HCT116 (cell line): ENCODE results near the gene CD34. TPM values are rescaled to one million over a fixed set of nuclear protein-coding genes. Genes with fewer than 3 reads are reported as not detected.

Experiments
- ATAC-seq: fragments of 200-7000 bp; cut with Tn5 transposase; 2 replicates; pipeline ENCODE4 v1.9.1; 2020; ENCODE audit warnings: mild to moderate bottlenecking, moderate library complexity
- BruUV-seq: library from RNA; stranded (reverse); fragments of 400-500 nt; replicated peaks from 2 replicates; lab custom pipeline; 2021; lab: Mats Ljungman, UMichigan
- CTCF ChIA-PET: fragments of 300-600 bp; sonication (Branson Sonifier 250); formaldehyde crosslinking; loops from one replicate; lab custom pipeline; 2021; ENCODE audit warnings: antibody characterized with exemption; lab: Charles Lee
- POLR2A ChIA-PET: fragments of 300-600, 350-600 bp; sonication (Branson Sonifier 250); formaldehyde crosslinking; loops from one replicate; lab custom pipeline; 2021; ENCODE audit warnings: antibody characterized with exemption; lab: Charles Lee
- RAD21 ChIA-PET, 2 experiments: fragments of 300-600 bp; sonication (Branson Sonifier 250); formaldehyde crosslinking; loops; one replicate each; lab custom pipeline; 2023; ENCODE audit warnings: low total read pairs in 2 of 2; ENCODE audit not compliant: uncharacterized antibody in 2 of 2, unreplicated experiment in 2 of 2, low non-redundant PET in 1 of 2; lab: Charles Lee
- DNase-seq: peaks from one replicate; pipeline ENCODE4 v3.0.0-alpha.2; 2010; ENCODE audit warnings: low read depth, low spot score
- H2AFZ ChIP-seq: fragments of 200-600 bp; shearing (Covaris generic), sonication (generic); 2 replicates; pipeline ENCODE4 v1.6.1; 2017; ENCODE audit warnings: low read depth, mixed run types, mixed read lengths, antibody characterized with exemption, low read length; ENCODE audit not compliant: poor library complexity, severe bottlenecking
- H3K27ac ChIP-seq: 2 replicates; pipeline ENCODE4 v1.5.1; 2012; ENCODE audit warnings: low read depth, low read length
- H3K27me3 ChIP-seq: fragments of 200-600 bp; sonication (generic); 2 replicates; pipeline ENCODE4 v1.6.1; 2016; ENCODE audit warnings: mixed run types, low read length, mixed read lengths; ENCODE audit not compliant: insufficient read depth
- H3K36me3 ChIP-seq, 2 experiments: fragments of 200-500 bp in 1 of 2; fragments of 200-600 bp in 1 of 2; sonication (Bioruptor generic) in 1 of 2; sonication (generic) in 1 of 2; 2 replicates each; pipeline versions ENCODE4 v1.5.1 to v1.6.1; 2014 to 2016; ENCODE audit warnings: low read length in 2 of 2, inconsistent platforms in 1 of 2, mixed read lengths in 1 of 2, mixed run types in 1 of 2; ENCODE audit not compliant: insufficient read depth in 2 of 2, control insufficient read depth in 1 of 2
- H3K4me1 ChIP-seq, 2 experiments: fragments of 200-600 bp in 1 of 2; sonication (generic) in 1 of 2; 2 replicates each; pipeline versions ENCODE4 v1.5.1 to v1.6.1; 2012 to 2017; ENCODE audit warnings: low read length in 2 of 2, inconsistent platforms in 1 of 2, mild to moderate bottlenecking in 1 of 2, mixed read lengths in 1 of 2, mixed run types in 1 of 2, moderate library complexity in 1 of 2; ENCODE audit not compliant: insufficient read depth in 2 of 2, control insufficient read depth in 1 of 2
- H3K4me2 ChIP-seq: fragments of 200-600 bp; sonication (generic); 2 replicates; pipeline ENCODE4 v1.6.1; 2017; ENCODE audit warnings: mixed run types, low read length, mixed read lengths
- H3K4me3 ChIP-seq, 2 experiments: fragments of 200-600 bp in 1 of 2; sonication (generic) in 1 of 2; replicated peaks in 1 of 2; 2 replicates each; pipeline ENCODE4 v1.5.1; 2011 to 2016; ENCODE audit warnings: low read length in 2 of 2, control low read depth in 1 of 2, low read depth in 1 of 2, mild to moderate bottlenecking in 1 of 2, mixed read lengths in 1 of 2, mixed run types in 1 of 2
- H3K79me2 ChIP-seq: fragments of 200-600 bp; sonication (generic); 2 replicates; pipeline ENCODE4 v1.6.1; 2017; ENCODE audit warnings: mild to moderate bottlenecking, mixed run types, low read length, moderate library complexity, mixed read lengths; ENCODE audit not compliant: insufficient read depth
- H3K9ac ChIP-seq: fragments of 200-600 bp; sonication (generic); 2 replicates; pipeline ENCODE4 v1.6.1; 2016; ENCODE audit warnings: low read length, mixed read lengths
- H3K9me2 ChIP-seq: fragments of 200-600 bp; sonication (generic), shearing (Covaris generic); 2 replicates; pipeline ENCODE4 v1.6.1; 2017; ENCODE audit warnings: mixed run types, mild to moderate bottlenecking, moderate library complexity; ENCODE audit not compliant: insufficient read depth
- H3K9me3 ChIP-seq, 2 experiments: fragments of 200-500 bp in 1 of 2; fragments of 200-600 bp in 1 of 2; sonication (Bioruptor generic) in 1 of 2; sonication (generic) in 1 of 2; 2 replicates each; pipeline ENCODE4 v1.6.1; 2014 to 2017; ENCODE audit warnings: low read length in 2 of 2, mixed read lengths in 2 of 2, inconsistent platforms in 1 of 2, low read depth in 1 of 2, mild to moderate bottlenecking in 1 of 2, mixed run types in 1 of 2, moderate library complexity in 1 of 2; ENCODE audit not compliant: control insufficient read depth in 1 of 2, insufficient read depth in 1 of 2
- H4K20me1 ChIP-seq: fragments of 200-600 bp; sonication (generic), shearing (Covaris generic); 2 replicates; pipeline ENCODE4 v1.6.1; 2017; ENCODE audit warnings: mixed run types, mild to moderate bottlenecking, moderate library complexity; ENCODE audit not compliant: insufficient read depth
- CBX3 ChIP-seq: IDR thresholded peaks from 2 replicates; pipeline ENCODE4 v1.6.1; 2012; ENCODE audit warnings: low read depth
- EGR1 ChIP-seq: IDR thresholded peaks from 2 replicates; pipeline ENCODE4 v1.6.1; 2012; ENCODE audit warnings: low read depth
- ELF1 ChIP-seq: IDR thresholded peaks from 2 replicates; pipeline ENCODE4 v1.6.1; 2012; ENCODE audit warnings: low read depth, borderline replicate concordance
- EZH2 ChIP-seq: fragments of 200-600 bp; sonication (generic); IDR thresholded peaks from 2 replicates; pipeline ENCODE4 v1.6.1; 2017; ENCODE audit warnings: antibody characterized with exemption, mixed run types
- EZH2phosphoT487 ChIP-seq: fragments of 200-600 bp; IDR thresholded peaks from 2 replicates; pipeline ENCODE4 v1.6.1; 2018; ENCODE audit warnings: antibody characterized with exemption, borderline replicate concordance
- FOSL1 ChIP-seq: IDR thresholded peaks from 2 replicates; pipeline ENCODE4 v1.6.1; 2012; ENCODE audit warnings: low read depth
- POLR2A ChIP-seq: IDR thresholded peaks from 2 replicates; pipeline ENCODE4 v1.7.0; 2011; ENCODE audit warnings: borderline replicate concordance; ENCODE audit not compliant: insufficient read depth, insufficient read length; ENCODE audit errors: extremely low read depth
- RAD21 ChIP-seq: IDR thresholded peaks from 2 replicates; pipeline ENCODE4 v1.6.1; 2012; ENCODE audit warnings: low read depth, mild to moderate bottlenecking
- SIN3A ChIP-seq: IDR thresholded peaks from 2 replicates; pipeline ENCODE4 v1.6.1; 2012; ENCODE audit warnings: low read depth
- YY1 ChIP-seq: IDR thresholded peaks from 2 replicates; pipeline ENCODE4 v1.6.1; 2011; ENCODE audit warnings: low read length, low read depth, moderate library complexity, mild to moderate bottlenecking; ENCODE audit not compliant: insufficient replicate concordance; ENCODE audit errors: extremely low read depth
- ZFX ChIP-seq: fragments of 450-650 bp; IDR thresholded peaks from 2 replicates; pipeline ENCODE4 v1.6.1; 2017
- intact Hi-C: fragments of 100-400 bp; cut with micrococcal nuclease; formaldehyde crosslinking; loops from 2 replicates; pipeline ENCODE4 v1.10.0; 2022
- total RNA-seq: library from RNA; stranded (reverse); gene quantifications from one replicate; pipeline ENCODE4 v1.2.1, GENCODE V29; 2021; ENCODE audit not compliant: unreplicated experiment
- TF ChIP-seq, protein P1 (sequence below): IDR thresholded peaks from 2 replicates; pipeline ENCODE4 v1.6.1; 2011; ENCODE audit warnings: mild to moderate bottlenecking, low read length, moderate library complexity; ENCODE audit not compliant: insufficient replicate concordance; ENCODE audit errors: extremely low read depth
- TF ChIP-seq, protein P2 (sequence below): IDR thresholded peaks from 2 replicates; pipeline ENCODE4 v1.6.1; 2012
- TF ChIP-seq, protein P3 (sequence below), 3 experiments: fragments of 200-600 bp in 1 of 3; sonication (generic) in 1 of 3; IDR thresholded peaks in 2 of 3; conservative IDR thresholded peaks in 1 of 3; 2 replicates each; pipeline ENCODE4 v1.5.1; 2012 to 2017; ENCODE audit warnings: low read depth in 2 of 3, low read length in 2 of 3, antibody characterized with exemption in 1 of 3, borderline replicate concordance in 1 of 3, control low read depth in 1 of 3, mild to moderate bottlenecking in 1 of 3, mixed read lengths in 1 of 3, mixed run types in 1 of 3, moderate library complexity in 1 of 3; ENCODE audit not compliant: insufficient read depth in 1 of 3

CD34 gene
- total RNA-seq, 1 experiment from 2014 or later = 0.07 TPM

DNA sequence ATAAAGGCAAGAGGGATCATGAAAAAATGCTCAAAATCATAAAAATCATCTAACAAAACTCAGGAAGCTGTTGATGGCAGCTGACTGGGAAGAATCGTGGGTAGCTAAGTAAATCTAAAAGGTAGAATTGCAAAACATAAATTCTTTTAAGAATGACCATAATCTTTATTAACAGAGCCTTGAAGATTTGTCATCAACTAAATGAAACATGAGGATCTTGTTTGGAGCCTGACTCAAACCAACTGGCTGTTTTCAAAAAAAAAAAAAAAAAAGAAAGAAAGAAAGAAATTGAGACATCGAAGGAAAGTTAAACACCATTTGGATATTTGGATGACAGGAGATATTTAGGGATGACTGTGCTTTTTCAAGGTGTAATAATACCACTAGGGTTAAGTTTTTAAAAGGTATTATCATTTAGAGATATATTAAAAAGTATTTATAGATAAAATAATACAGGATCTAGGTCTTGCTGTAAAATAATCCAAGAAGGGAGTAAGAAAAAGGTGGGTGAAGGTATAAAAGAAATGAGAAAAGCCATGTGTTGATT, 48.6 kb downstream of the CD34 start:
- TF ChIP-seq ZFX (no peak), CBX3 (no peak), EGR1 (no peak), POLR2A (no peak), EZH2 (no peak), SIN3A (no peak), FOSL1 (no peak), RAD21 (no peak), YY1 (no peak), ELF1 (no peak), EZH2phosphoT487 (no peak)
- TF ChIP-seq, protein P1, sequence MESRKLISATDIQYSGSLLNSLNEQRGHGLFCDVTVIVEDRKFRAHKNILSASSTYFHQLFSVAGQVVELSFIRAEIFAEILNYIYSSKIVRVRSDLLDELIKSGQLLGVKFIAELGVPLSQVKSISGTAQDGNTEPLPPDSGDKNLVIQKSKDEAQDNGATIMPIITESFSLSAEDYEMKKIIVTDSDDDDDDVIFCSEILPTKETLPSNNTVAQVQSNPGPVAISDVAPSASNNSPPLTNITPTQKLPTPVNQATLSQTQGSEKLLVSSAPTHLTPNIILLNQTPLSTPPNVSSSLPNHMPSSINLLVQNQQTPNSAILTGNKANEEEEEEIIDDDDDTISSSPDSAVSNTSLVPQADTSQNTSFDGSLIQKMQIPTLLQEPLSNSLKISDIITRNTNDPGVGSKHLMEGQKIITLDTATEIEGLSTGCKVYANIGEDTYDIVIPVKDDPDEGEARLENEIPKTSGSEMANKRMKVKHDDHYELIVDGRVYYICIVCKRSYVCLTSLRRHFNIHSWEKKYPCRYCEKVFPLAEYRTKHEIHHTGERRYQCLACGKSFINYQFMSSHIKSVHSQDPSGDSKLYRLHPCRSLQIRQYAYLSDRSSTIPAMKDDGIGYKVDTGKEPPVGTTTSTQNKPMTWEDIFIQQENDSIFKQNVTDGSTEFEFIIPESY = no peak
- TF ChIP-seq, protein P2, sequence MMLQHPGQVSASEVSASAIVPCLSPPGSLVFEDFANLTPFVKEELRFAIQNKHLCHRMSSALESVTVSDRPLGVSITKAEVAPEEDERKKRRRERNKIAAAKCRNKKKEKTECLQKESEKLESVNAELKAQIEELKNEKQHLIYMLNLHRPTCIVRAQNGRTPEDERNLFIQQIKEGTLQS = no peak
- TF ChIP-seq, protein P3, sequence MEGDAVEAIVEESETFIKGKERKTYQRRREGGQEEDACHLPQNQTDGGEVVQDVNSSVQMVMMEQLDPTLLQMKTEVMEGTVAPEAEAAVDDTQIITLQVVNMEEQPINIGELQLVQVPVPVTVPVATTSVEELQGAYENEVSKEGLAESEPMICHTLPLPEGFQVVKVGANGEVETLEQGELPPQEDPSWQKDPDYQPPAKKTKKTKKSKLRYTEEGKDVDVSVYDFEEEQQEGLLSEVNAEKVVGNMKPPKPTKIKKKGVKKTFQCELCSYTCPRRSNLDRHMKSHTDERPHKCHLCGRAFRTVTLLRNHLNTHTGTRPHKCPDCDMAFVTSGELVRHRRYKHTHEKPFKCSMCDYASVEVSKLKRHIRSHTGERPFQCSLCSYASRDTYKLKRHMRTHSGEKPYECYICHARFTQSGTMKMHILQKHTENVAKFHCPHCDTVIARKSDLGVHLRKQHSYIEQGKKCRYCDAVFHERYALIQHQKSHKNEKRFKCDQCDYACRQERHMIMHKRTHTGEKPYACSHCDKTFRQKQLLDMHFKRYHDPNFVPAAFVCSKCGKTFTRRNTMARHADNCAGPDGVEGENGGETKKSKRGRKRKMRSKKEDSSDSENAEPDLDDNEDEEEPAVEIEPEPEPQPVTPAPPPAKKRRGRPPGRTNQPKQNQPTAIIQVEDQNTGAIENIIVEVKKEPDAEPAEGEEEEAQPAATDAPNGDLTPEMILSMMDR (IDR thresholded peaks at IDR 0.05 in 2 of 3, conservative IDR thresholded peaks at IDR 0.05 in 1 of 3; ENCODE audit: borderline replicate concordance in 1 of 3, insufficient read depth in 1 of 3, low read depth in 2 of 3, low read length in 2 of 3) = no peak
- Histone ChIP-seq H3K9me3 (no peaks in the 10 kb centered on the region), H3K4me3 (no peak overlapping the region), H3K9ac (no peak overlapping the region), H2AFZ (no peak overlapping the region), H3K27me3 (no peaks in the 10 kb centered on the region), H3K4me2 (no peak overlapping the region), H3K79me2 (peaks cover 32% of the 10 kb centered on the region), H3K27ac (no peak overlapping the region), H3K9me2 (no peaks in the 10 kb centered on the region), H3K4me1 (peaks cover 0 to 3% of the 10 kb centered on the region in 2 experiments; a peak in 1 of 4 replicates), H3K36me3 (peaks cover 0 to 5% of the 10 kb centered on the region in 2 experiments; a peak in 1 of 4 replicates), H4K20me1 (peaks cover 4% of the 10 kb centered on the region; the same call in 1 of the 2 replicates)
- POLR2A ChIA-PET = no interaction called here
- CTCF ChIA-PET = no interaction called here
- no TSS peak for BruUV-seq
- ATAC-seq = no peak
- RAD21 ChIA-PET = no interaction called here
- intact Hi-C loops = no loop called here
- no peak for DNase-seq
